Measurements from ENCODE around the gene DCUN1D2. TPM values are rescaled to one million over a fixed set of nuclear protein-coding genes. Genes with fewer than 3 reads are reported as not detected.
"Not testable (repeated sequence)": the region's sequence is repeated elsewhere in the genome, so short reads cannot be mapped to it uniquely, and the experiment has no call there.

The DCUN1D2 gene
- polyA plus RNA-seq, 4 donors = 15.3 to 35.8 (median 26.9) TPM

GRCh38 chr13:113449693-113450347, 40.7 kb downstream of the DCUN1D2 start:
- no peak for DNase-seq (ENCODE audit: low read depth in 4 of 4, low spot score in 2 of 4)

- no peak for DNase-seq (ENCODE audit: low read depth in 4 of 4, low spot score in 2 of 4)
These were observed 41.4 kb downstream of the DCUN1D2 start for GRCh38 chr13:113448885-113449692.

GRCh38 chr13:113448545-113448884, 42.0 kb downstream of the DCUN1D2 start:
- no peak for DNase-seq (ENCODE audit: low read depth in 4 of 4, low spot score in 2 of 4)

- DNase-seq (ENCODE audit: low read depth in 4 of 4, low spot score in 2 of 4) = no peak
These were observed 42.9 kb downstream of the DCUN1D2 start for GRCh38 chr13:113447596-113447995.

- DNase-seq (ENCODE audit: low read depth in 4 of 4, low spot score in 2 of 4) = no peak
These were observed 44.0 kb downstream of the DCUN1D2 start for GRCh38 chr13:113446488-113446854.

- DNase-seq (ENCODE audit: low read depth in 4 of 4, low spot score in 2 of 4) = no peak
These were observed 44.6 kb downstream of the DCUN1D2 start for GRCh38 chr13:113445791-113446487.

GRCh38 chr13:113443991-113444390, 46.5 kb downstream of the DCUN1D2 start:
- DNase-seq (ENCODE audit: low read depth in 4 of 4, low spot score in 2 of 4) = no peak

- DNase-seq (ENCODE audit: low read depth in 4 of 4, low spot score in 2 of 4) = no peak
These were observed 47.5 kb downstream of the DCUN1D2 start for GRCh38 chr13:113442985-113443362.

- no peak for DNase-seq (ENCODE audit: low read depth in 4 of 4, low spot score in 2 of 4)
These were observed 48.0 kb downstream of the DCUN1D2 start for GRCh38 chr13:113442354-113442984.

- DNase-seq (ENCODE audit: low read depth in 4 of 4, low spot score in 2 of 4) = no peak
These were observed 48.9 kb downstream of the DCUN1D2 start for GRCh38 chr13:113441661-113442060.

GRCh38 chr13:113437408-113438010, 53.0 kb downstream of the DCUN1D2 start:
- no peak for DNase-seq (ENCODE audit: low read depth in 4 of 4, low spot score in 2 of 4)

GRCh38 chr13:113436866-113437265, 53.6 kb downstream of the DCUN1D2 start:
- not testable (repeated sequence) for DNase-seq (ENCODE audit: low read depth in 4 of 4, low spot score in 2 of 4)

- DNase-seq (ENCODE audit: low read depth in 4 of 4, low spot score in 2 of 4) = not testable (repeated sequence)
These were observed 54.6 kb downstream of the DCUN1D2 start for GRCh38 chr13:113435907-113436306.

GRCh38 chr13:113433391-113433916, 57.1 kb downstream of the DCUN1D2 start:
- DNase-seq (ENCODE audit: low read depth in 4 of 4, low spot score in 2 of 4) = no peak

GRCh38 chr13:113432506-113433270, 57.8 kb downstream of the DCUN1D2 start:
- no peak for DNase-seq (ENCODE audit: low read depth in 4 of 4, low spot score in 2 of 4)

GRCh38 chr13:113431171-113431570, 59.3 kb downstream of the DCUN1D2 start:
- DNase-seq (ENCODE audit: low read depth in 4 of 4, low spot score in 2 of 4) = no peak

- DNase-seq (ENCODE audit: low read depth in 4 of 4, low spot score in 2 of 4) = no peak
These were observed 60.0 kb downstream of the DCUN1D2 start for GRCh38 chr13:113430378-113431110.

- DNase-seq (ENCODE audit: low read depth in 4 of 4, low spot score in 2 of 4) = no peak
These were observed 60.9 kb downstream of the DCUN1D2 start for GRCh38 chr13:113429608-113429985.
